Eye (tissue), 1 donor: ENCODE results near the gene OR6C2.
"Not testable (repeated sequence)": the region's sequence is repeated elsewhere in the genome, so short reads cannot be mapped to it uniquely, and the experiment has no call there.

Source experiments
- DNase-seq: peaks from one replicate; pipeline ENCODE4 v3.0.0-alpha.2; 2015

Gene OR6C2

DNA sequence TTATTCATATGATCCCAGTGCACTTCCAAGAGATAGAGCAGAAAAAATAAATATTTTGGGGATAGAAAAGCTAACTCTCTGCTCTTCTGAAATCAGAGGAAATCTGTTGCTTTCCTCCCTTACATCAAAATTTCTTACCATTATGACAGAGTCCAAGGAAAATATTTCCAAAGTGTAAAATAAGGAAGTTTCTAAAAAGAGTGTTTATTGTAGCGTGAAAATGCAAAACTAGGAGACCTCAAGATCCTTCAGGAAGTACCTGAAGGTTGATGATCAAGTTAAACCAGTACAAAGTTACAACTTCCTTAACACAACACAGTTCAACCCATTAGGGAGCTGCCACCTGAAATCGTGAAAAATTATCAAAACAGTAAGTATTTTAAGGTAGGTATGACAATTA is at the start of gene OR6C2:
Gene OR6C2, plus strand, starts transcription at position 301 of the 400 bp plus-strand sequence. CDS start 8,138 bp downstream, outside the sequence.
- DNase-seq = no peak

GRCh38 chr12:55396326-55396725 is 47.5 kb upstream of the OR6C2 start:
- DNase-seq = no peak

- DNase-seq = no peak
Observed at GRCh38 chr12:55400229-55400628, 43.6 kb upstream of the OR6C2 start, which contains the start of gene OR6C65. Gene OR6C65, plus strand, starts transcription at chr12:55400529. Its CDS starts 0 bp downstream, at chr12:55400529.

GRCh38 chr12:55407866-55408265 is 36.0 kb upstream of the OR6C2 start:
- no peak for DNase-seq

DNA sequence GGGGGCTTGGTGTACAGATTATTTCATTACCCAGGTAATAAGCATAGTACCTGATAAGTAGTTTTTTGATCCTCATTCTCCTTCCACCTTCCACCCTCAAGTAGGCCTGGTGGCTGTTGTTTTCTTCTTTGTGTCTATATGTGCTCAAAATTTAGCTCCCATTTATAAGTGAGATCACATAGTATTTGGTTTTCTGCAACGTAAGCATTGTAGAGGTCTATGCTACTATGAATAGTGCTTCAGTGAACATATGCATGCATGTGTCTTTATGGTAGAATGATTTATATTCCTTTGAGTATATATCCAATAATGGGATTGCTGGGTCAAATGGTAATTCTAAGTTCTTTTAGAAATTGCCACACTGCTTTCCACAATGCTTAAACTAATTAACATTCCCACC is 34.7 kb upstream of the OR6C2 start:
- not testable (repeated sequence) for DNase-seq

GRCh38 chr12:55412138-55412537 is 31.7 kb upstream of the OR6C2 start:
- DNase-seq = not testable (repeated sequence)

DNA sequence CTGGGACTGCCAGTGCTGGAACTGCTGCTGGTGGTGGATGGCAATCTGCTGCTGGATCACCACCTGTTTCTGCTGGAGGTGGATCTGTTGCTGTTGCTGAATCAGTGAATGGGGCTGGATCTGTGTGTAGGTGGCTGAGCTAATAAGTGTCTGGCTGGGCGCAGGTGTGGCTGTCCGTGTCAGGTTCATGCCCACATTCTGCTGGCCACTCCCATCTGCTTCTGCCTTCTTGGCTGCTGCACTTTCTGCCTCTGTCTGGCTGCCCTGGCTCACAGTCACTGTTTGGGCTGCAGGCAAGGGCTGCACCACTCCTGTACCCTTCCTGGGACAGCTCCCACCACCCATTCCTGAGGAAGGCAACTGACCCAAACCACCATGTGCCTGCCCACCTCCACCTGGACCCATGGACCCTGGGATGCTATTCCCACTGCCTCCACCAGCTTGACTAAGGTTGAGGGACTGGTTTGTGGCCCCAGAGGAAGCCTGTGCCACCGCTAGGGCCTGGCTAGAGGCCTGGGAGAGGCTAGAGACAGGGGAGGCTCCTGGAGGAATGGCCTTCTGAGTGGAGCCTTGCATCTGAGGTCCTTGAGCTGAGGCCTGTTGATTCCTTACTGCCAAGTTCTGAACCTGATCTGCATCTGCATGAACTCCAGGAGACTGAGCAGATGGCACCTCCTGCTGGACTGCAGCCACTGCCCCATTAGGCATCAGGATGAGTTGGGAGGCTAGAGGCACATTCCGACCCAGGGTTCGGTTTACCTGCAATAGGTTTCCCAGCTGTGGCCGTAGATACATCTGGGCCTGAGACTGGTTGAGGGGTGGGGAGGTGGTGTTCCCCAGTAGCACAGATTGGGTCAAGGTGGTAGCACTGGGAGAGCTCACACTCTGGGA is 30.1 kb upstream of the OR6C2 start:
- DNase-seq = not testable (repeated sequence)

DNA sequence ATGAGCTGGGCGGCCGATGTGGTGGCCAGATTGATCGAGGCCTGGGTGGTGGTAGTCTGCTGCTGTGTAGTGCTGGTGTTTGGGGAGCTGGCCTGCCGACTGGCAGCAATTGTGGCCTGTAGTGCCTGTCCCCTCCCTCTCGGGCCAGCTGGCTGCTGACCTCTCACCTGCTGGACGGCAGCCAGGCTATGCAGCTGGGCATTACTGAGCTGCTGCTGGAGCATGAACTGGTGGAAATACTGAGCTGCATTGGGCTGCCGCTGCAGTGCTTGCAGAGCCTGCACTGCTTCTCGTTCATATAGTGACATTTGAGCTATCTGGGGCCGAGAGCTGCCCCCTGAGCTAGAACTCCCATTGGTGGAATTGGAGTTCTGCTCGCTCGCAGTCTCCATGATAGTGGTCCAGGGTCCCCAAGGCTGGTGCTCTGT is 29.5 kb upstream of the OR6C2 start:
- DNase-seq = peak; percentile 25

DNA sequence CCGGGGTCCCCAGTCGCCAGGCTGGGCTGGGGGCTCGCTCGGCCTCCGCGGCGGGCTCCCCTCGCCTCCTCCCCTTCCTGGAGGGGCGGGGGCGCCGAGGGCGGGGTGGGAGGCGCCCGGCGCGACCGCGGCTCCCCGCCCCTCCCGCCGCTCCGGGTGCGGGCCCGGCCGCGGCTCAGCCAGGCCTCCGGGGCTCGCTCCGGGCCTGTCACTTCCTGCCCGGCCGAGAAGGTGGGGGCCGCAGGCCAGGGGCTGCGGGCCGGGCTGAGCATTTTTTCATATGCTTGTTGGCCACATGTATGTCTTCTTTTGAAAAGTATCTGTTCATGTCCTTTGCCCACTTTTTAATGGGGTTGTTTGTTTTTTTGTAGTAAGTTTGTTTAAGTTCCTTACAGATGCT is 29.0 kb upstream of the OR6C2 start:
- DNase-seq = not testable (repeated sequence)

GRCh38 chr12:55416961-55417360 is 26.9 kb upstream of the OR6C2 start:
- DNase-seq = no peak

- no peak for DNase-seq
Observed at GRCh38 chr12:55420307-55420962, 23.4 kb upstream of the OR6C2 start.

DNA sequence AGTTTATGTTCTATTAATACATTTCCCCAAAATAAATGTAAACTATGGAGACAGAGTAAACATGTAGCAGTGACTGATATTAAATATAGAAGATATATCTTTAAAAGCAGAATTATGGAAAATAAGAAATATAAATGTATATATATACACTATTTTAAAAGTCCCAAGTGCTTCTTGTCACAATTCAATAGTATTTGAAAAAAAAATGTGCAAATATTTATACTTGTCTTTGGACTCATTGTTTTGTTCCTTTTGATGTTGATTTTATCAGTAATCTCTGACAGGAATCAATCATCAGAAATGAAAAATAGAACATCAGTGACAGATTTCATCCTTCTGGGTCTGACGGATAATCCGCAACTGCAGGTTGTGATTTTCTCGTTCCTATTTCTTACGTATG is 17.9 kb upstream of the OR6C2 start, which contains the start of gene OR6C76:
Gene OR6C76, plus strand, starts transcription at position 301 of the 400 bp plus-strand sequence. Its CDS starts 0 bp downstream, at position 301.
- no peak for DNase-seq

DNA sequence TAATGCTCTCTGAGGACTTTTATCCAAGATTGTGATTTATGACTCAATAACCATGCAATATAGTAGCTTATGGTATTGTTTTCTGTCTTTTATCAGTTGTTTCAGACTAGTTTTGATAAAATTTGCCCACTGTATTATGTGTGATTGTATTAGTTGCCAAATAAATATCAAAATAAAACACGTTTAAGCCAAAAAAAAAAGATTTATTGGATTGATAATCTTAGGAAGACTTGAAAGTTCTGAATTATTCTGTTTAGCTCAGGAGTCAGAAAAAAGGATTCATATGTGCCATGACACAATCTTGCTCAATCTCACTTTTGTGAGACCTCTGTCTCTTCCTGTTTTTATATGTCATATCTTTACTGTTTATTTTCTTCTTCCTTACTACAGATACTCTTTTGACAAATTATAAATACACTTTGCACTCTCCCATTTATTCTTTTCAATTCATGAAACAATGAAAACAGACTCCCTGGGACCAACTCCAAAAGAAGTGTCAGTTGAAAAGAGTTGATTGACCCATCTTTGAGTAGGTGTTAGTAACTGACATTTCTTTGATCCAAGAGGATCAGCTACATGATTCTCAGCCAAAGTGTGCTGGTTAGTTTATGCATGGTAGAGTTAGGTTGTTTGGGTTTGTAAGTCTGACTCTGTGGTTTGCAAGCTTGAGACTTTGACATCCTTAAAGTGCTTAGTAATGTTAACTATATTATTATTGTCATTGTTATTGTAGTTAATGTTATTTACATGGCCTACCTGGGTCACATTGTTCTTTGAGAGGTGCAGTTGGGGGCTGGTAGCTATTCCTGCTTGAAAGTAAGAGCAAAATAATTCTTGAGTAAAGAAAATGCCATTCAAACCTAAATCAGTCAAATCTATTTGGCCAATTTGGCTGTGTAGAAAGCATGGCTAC is 15.3 kb upstream of the OR6C2 start:
- DNase-seq = no peak

DNA sequence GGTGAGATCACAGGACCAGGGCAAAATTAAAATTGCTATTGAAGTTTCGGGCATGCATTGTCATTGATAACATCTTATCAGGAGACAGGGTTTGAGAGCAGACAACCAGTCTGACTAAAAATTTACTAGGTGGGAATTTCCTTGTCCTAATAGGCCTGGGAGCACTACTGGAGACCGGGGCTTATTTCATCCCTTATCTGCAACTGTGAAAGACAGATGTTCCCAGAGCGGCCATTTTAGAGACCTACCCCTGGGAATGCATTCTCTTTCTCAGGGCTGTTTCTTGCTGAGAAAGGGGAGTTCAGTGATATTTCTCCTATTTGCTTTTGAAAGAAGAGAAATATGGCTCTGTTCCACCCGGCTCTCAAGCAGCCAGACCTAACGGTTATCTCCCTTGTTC is 2.6 kb upstream of the OR6C2 start:
- not testable (repeated sequence) for DNase-seq

DNA sequence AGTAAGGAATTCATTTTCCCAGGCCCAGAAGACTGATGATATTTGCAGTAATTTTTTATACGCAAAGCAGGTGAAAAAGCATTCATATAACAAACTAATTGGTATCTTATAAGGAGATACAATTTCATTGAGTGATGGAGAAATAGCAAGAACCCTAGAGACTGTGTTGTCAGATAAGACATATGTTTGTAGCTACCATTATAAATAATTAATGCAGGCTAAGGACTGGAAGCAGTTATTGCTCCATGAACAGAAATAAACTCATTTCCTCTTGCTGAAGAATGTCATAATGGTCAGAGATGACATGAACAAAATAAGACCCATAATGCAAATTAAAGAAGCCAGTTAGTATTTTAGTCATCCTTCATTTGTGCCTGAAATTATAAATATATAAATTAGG is 1.5 kb downstream of the OR6C2 start:
- no peak for DNase-seq

DNA sequence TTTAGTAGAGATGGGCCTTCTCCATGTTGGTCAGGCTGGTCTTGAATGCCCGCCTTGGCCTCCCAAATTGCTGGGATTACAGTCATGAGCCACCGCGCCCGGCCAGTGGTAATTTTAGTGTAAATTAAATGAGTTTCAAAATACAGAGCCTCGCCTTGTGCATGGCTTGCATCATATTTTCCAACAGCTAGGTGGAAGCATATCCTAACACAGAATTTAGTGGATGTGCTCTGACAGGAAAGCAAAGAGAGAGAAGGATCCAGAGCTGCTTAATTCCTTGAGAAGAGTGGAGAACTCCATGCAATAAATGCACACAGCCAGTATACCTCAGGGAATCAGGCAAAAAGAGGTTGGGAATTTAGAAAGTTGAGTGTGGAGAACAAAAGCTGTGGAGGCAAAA is 2.5 kb downstream of the OR6C2 start:
- DNase-seq = no peak

GRCh38 chr12:55448825-55449224 is 4.9 kb downstream of the OR6C2 start:
- no peak for DNase-seq

- DNase-seq = not testable (repeated sequence)
Observed at GRCh38 chr12:55464926-55465325, 21.1 kb downstream of the OR6C2 start.

DNA sequence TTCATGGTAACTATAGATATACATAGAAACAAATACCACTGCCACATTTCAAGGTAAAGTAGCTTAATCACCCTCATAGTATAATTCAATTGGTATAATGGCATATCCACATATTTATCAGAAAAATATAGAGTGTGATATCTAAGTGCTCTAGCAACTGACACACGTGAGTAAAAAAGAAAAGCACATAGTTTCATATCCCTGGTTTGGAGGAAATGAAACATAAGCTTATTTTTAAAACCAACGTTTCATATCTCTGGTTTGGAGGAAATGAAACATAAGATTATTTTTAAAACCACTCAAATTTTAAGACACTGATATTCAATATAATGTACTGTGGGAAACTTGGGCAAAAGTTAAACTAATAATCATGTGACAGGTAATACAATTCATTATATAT is 24.0 kb downstream of the OR6C2 start:
- DNase-seq = no peak

DNA sequence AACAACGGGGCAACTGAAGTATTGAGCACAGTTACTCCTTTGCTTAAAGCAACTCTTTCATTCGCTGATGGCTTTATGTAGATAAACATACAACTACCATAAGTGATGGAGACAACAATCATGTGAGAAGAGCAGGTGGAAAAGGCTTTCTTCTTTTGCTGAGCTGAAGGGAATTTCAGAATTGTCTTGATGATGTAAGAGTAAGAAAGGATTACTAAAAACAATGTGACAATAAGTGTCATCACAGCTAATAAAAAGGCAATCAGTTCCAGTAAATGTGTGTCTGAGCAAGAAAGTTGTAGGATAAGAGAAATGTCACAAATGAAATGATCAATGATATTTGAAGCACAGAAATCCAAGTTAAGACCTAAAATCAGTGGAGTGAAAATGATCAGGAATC is 25.4 kb downstream of the OR6C2 start:
- no peak for DNase-seq

GRCh38 chr12:55470088-55470829 is 26.4 kb downstream of the OR6C2 start, which contains the start of gene OR6C70:
Gene OR6C70, minus strand, starts transcription at chr12:55470138. Its CDS starts 0 bp downstream, at chr12:55470138.
- no peak for DNase-seq

DNA sequence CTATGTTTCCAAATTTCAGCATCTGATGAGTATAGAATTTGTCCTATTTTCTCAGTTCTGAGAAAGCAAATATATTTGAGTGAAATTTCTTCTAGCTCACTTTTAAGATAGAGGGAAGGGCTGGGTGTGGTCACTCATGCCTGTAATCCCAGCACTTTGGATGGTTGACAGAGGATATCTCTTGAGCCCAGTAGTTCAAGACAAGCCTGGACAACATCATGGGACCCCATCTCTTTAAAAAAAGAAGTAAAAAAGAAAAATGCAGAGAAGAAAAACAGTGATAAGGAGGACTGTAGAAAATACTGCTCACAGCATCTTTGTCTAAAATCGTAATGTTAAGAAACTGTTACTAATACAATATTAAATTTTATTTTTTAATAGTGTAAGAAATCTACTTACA is 28.4 kb downstream of the OR6C2 start:
- DNase-seq = no peak
